Smooth muscle cell (in vitro differentiated cells): Measurements from ENCODE around the gene CPEB2. TPM values are rescaled to one million over a fixed set of nuclear protein-coding genes. Genes with fewer than 3 reads are reported as not detected.

Source experiments
- DNase-seq: peaks from one replicate; lab custom pipeline; 2025; ENCODE audit not compliant: unreplicated experiment; lab: John Stamatoyannopoulos, UW
- H2AFZ ChIP-seq: fragments of 200-600 bp; sonication (generic); 2 replicates; pipeline ENCODE4 v1.6.0; 2016; ENCODE audit warnings: antibody characterized with exemption, low read depth, mild to moderate bottlenecking
- H3F3A ChIP-seq: fragments of 200-600 bp; sonication (generic); 2 replicates; pipeline ENCODE4 v1.6.0; 2017; ENCODE audit warnings: antibody characterized with exemption, low read depth
- H3K27ac ChIP-seq: fragments of 200-600 bp; sonication (generic); 2 replicates; pipeline ENCODE4 v1.5.1; 2016; ENCODE audit warnings: low read depth, mild to moderate bottlenecking
- H3K27me3 ChIP-seq: fragments of 200-600 bp; sonication (generic); 2 replicates; pipeline ENCODE4 v1.6.1; 2016; ENCODE audit warnings: low read depth, mild to moderate bottlenecking
- H3K36me3 ChIP-seq: fragments of 200-600 bp; sonication (generic); 2 replicates; pipeline ENCODE4 v1.5.1; 2016; ENCODE audit warnings: low read depth
- H3K4me1 ChIP-seq: fragments of 200-600 bp; sonication (generic); 2 replicates; pipeline ENCODE4 v1.5.1; 2016; ENCODE audit warnings: low read depth
- H3K4me2 ChIP-seq: fragments of 200-600 bp; sonication (generic); 2 replicates; pipeline ENCODE4 v1.6.0; 2016; ENCODE audit warnings: mild to moderate bottlenecking
- H3K4me3 ChIP-seq: fragments of 200-600 bp; sonication (generic); 2 replicates; pipeline ENCODE4 v1.5.1; 2016; ENCODE audit warnings: mild to moderate bottlenecking
- H3K79me2 ChIP-seq: fragments of 200-600 bp; sonication (generic); 2 replicates; pipeline ENCODE4 v1.6.0; 2016; ENCODE audit warnings: low read depth, mild to moderate bottlenecking
- H3K9ac ChIP-seq: fragments of 200-600 bp; sonication (generic); 2 replicates; pipeline ENCODE4 v1.6.0; 2016; ENCODE audit warnings: low read depth
- H3K9me3 ChIP-seq: fragments of 200-600 bp; sonication (generic); replicated peaks from 2 replicates; pipeline ENCODE4 v1.5.1; 2016; ENCODE audit warnings: low read depth
- H4K20me1 ChIP-seq: fragments of 200-600 bp; sonication (generic); 2 replicates; pipeline ENCODE4 v1.6.0; 2016; ENCODE audit warnings: low read depth
- WGBS: methylation state at CpG from one replicate; pipeline ENCODE4 v1.1.7; 2016; ENCODE audit warnings: low lambda C conversion rate; 5-methylcytosine and 5-hydroxymethylcytosine counted together
- polyA plus RNA-seq: library from polyadenylated mRNA; unstranded; fragments of >200 nt; fragmentation: Nextera tagmentation; extraction: Ambion mirVana; gene quantifications from 2 replicates; pipeline ENCODE4 v1.2.1, GENCODE V29; 2016
- total RNA-seq: library from RNA; depleted of rRNA; stranded (reverse); fragments of >200 nt; gene quantifications from 2 replicates; pipeline ENCODE4 v1.2.3, GENCODE V29; 2014
- TF ChIP-seq, protein P1 (sequence below): fragments of 200-600 bp; sonication (generic); IDR thresholded peaks from 2 replicates; pipeline ENCODE4 v1.5.1; 2017; ENCODE audit warnings: borderline replicate concordance, mild to moderate bottlenecking, antibody characterized with exemption; ENCODE audit not compliant: insufficient read depth, poor library complexity, severe bottlenecking

CPEB2 gene
- total and polyA plus RNA-seq, 2 experiments from 2014 or later, result 5.8 to 35.4 TPM

DNA sequence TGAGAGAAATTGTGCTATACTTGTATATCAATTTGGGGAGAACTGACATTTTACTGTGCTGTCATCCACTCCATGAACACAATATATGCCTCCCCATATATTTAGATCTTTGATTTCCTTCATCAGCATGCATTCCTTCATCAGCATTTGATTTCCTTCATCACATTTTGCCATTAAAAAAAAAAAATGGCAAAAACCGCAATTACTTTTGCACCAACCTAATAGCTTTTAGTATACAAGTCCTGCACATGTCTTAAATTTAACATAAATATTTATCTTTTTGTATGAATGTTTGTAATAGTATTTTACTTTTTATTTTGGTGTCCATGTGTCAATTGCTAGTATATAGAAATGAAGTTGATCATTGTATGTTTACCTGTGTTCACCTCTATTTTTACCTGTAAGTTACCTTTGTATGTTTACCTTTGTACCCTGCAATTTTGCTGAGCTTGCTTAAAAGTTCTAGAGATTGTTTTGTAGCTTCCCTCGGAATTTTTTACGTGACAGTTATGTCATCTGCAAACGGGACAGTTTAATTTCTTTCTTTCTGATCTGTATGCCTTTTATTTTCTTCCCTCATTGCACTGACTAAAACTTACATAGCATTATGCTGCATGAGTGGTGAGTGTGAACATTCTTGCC, 86.2 kb downstream of the CPEB2 start:
- H3K4me1 ChIP-seq, result no peaks in the 10 kb centered on the region
- TF ChIP-seq, protein P1, sequence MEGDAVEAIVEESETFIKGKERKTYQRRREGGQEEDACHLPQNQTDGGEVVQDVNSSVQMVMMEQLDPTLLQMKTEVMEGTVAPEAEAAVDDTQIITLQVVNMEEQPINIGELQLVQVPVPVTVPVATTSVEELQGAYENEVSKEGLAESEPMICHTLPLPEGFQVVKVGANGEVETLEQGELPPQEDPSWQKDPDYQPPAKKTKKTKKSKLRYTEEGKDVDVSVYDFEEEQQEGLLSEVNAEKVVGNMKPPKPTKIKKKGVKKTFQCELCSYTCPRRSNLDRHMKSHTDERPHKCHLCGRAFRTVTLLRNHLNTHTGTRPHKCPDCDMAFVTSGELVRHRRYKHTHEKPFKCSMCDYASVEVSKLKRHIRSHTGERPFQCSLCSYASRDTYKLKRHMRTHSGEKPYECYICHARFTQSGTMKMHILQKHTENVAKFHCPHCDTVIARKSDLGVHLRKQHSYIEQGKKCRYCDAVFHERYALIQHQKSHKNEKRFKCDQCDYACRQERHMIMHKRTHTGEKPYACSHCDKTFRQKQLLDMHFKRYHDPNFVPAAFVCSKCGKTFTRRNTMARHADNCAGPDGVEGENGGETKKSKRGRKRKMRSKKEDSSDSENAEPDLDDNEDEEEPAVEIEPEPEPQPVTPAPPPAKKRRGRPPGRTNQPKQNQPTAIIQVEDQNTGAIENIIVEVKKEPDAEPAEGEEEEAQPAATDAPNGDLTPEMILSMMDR, result no peak
- no peaks in the 10 kb centered on the region for H3K9me3 ChIP-seq
- H3K27me3 ChIP-seq, result no peaks in the 10 kb centered on the region
- no peak overlapping the region for H3K27ac ChIP-seq
- H3K4me3 ChIP-seq, result no peak overlapping the region
- H3K9ac ChIP-seq, result no peak overlapping the region
- H3K4me2 ChIP-seq, result no peak overlapping the region
- no peaks in the 10 kb centered on the region for H4K20me1 ChIP-seq
- DNase-seq, result no peak
- H2AFZ ChIP-seq, result no peak overlapping the region
- H3F3A ChIP-seq, result no peaks in the 10 kb centered on the region
- no peaks in the 10 kb centered on the region for H3K36me3 ChIP-seq
- 92% methylated on average over 4 of the region's 4 CpGs for WGBS
- no peaks in the 10 kb centered on the region for H3K79me2 ChIP-seq

DNA sequence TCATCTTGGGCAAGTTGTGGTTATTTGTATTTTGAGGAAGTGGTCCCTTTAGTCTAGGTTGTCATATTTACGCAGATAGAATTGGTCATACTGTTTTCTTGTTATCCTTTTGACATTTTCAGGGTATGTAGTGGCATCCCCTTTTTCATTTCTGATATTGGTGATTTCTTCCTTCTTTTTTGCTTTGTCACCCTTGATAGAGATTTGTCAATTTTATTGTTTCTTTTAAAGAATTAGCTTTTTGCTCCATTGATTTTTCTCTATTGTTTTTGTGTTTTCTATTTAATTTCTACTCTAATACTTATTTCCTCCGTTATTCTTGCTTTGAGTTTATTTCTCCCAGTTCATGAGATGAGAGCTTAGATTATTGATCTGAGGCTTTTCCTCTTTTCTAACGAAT, 87.7 kb downstream of the CPEB2 start:
- H3K79me2 ChIP-seq, result no peaks in the 10 kb centered on the region
- no peak overlapping the region for H3K4me2 ChIP-seq
- TF ChIP-seq, protein P1, result no peak
- H3K4me3 ChIP-seq, result no peak overlapping the region
- no peak overlapping the region for H3K9ac ChIP-seq
- no peak for DNase-seq
- H2AFZ ChIP-seq, result no peak overlapping the region
- no peaks in the 10 kb centered on the region for H4K20me1 ChIP-seq
- H3K36me3 ChIP-seq, result no peaks in the 10 kb centered on the region
- H3K27ac ChIP-seq, result no peak overlapping the region
- H3K4me1 ChIP-seq, result no peaks in the 10 kb centered on the region
- no peaks in the 10 kb centered on the region for H3F3A ChIP-seq
- H3K27me3 ChIP-seq, result no peaks in the 10 kb centered on the region
- no peaks in the 10 kb centered on the region for H3K9me3 ChIP-seq
- WGBS, result 97% methylated on average over 3 of the region's 3 CpGs

DNA sequence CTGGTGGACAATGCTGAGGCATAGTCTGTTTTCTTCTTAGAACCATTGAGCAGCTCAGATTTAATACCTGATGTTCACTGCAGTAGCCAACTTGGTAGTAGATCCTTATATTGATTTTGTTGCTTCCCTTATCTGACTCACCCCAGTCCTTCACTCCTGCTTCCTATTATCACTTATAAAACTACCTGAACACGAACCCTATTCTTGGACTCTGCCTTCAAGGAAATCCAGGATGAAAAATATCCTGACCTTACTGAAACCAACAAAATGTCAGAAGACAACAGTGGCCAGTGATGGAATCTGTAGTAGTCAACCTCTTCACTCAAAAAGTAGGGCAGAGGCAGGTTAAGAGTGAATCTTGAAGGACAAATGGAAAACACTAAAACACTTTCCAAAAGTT, 98.1 kb downstream of the CPEB2 start:
- no peaks in the 10 kb centered on the region for H3K9me3 ChIP-seq

More for the DNA sequence above, 98.1 kb downstream of the CPEB2 start:
- H2AFZ ChIP-seq, result no peak overlapping the region
- 79% methylated on average over 1 of the region's 1 CpG for WGBS
- no peak overlapping the region for H3K4me2 ChIP-seq
- no peak overlapping the region for H3K27ac ChIP-seq
- no peaks in the 10 kb centered on the region for H3K4me1 ChIP-seq
- no peak overlapping the region for H3K9ac ChIP-seq
- no peak for DNase-seq
- no peaks in the 10 kb centered on the region for H3K79me2 ChIP-seq
- no peaks in the 10 kb centered on the region for H3K27me3 ChIP-seq
- no peak overlapping the region for H3K4me3 ChIP-seq
- no peaks in the 10 kb centered on the region for H3F3A ChIP-seq
- TF ChIP-seq, protein P1, result no peak
- H3K36me3 ChIP-seq, result no peaks in the 10 kb centered on the region
- no peaks in the 10 kb centered on the region for H4K20me1 ChIP-seq
